Heart left ventricle (tissue), 16 donors: ENCODE data around the gene KLF5. TPM values are rescaled to one million over a fixed set of nuclear protein-coding genes. Genes with fewer than 3 reads are reported as not detected.
"Not testable (repeated sequence)": the region's sequence is repeated elsewhere in the genome, so short reads cannot be mapped to it uniquely, and the experiment has no call there.

ENCODE experiments used
- ATAC-seq, 4 donors: fragments of 200-7000 bp; cut with Tn5 transposase; one replicate each; pipeline ENCODE4 v1.9.1; 2020 to 2022; ENCODE audit warnings: moderate library complexity in 4 of 4, mild to moderate bottlenecking in 3 of 4, moderate number of reproducible peaks in 1 of 4
- DNase-seq, 5 donors: peaks; one replicate each; pipeline ENCODE4 v3.0.0-alpha.2; 2020
- H3K27ac ChIP-seq, 12 donors: fragments of 200-600 bp; sonication (generic) in 4 of 12; one replicate each; pipeline versions ENCODE4 v1.5.0 to v1.8.0; 2016 to 2022; ENCODE audit warnings: mild to moderate bottlenecking in 2 of 12
- H3K27me3 ChIP-seq, 9 donors: fragments of 200-600 bp; sonication (generic) in 2 of 9; one replicate each; pipeline versions ENCODE4 v1.5.1 to v1.8.0; 2016 to 2022; ENCODE audit warnings: mild to moderate bottlenecking in 3 of 9
- H3K36me3 ChIP-seq, 9 donors: fragments of 200-600 bp; sonication (generic) in 2 of 9; one replicate each; pipeline versions ENCODE4 v1.5.0 to v1.8.0; 2018 to 2022; ENCODE audit warnings: mild to moderate bottlenecking in 2 of 9
- H3K4me1 ChIP-seq, 12 donors: fragments of 200-600 bp; sonication (generic) in 4 of 12; one replicate each; pipeline versions ENCODE4 v1.5.0 to v1.8.0; 2016 to 2022; ENCODE audit warnings: mild to moderate bottlenecking in 3 of 12
- H3K4me3 ChIP-seq, 12 donors: fragments of 200-600 bp; sonication (generic) in 4 of 12; one replicate each; pipeline versions ENCODE4 v1.5.0 to v1.8.0; 2017 to 2022; ENCODE audit warnings: mild to moderate bottlenecking in 9 of 12, moderate library complexity in 4 of 12
- H3K9me3 ChIP-seq, 12 donors: fragments of 200-600 bp; sonication (generic) in 4 of 12; one replicate each; pipeline versions ENCODE4 v1.5.0 to v1.8.0; 2016 to 2022; ENCODE audit warnings: mild to moderate bottlenecking in 1 of 12
- POLR2A ChIP-seq, 2 donors: fragments of 450-650 bp; IDR thresholded peaks; one replicate each; pipeline ENCODE4 v1.6.1; 2017; ENCODE audit warnings: antibody characterized with exemption in 2 of 2, mild to moderate bottlenecking in 2 of 2, moderate library complexity in 2 of 2
- WGBS, 4 donors: extraction: QIAGEN DNeasy Blood & Tissue Kit in 2 of 4; methylation state at CpG; one replicate each; pipeline versions ENCODE4 v1.1.5 to v1.1.7; 2013 to 2018; 5-methylcytosine and 5-hydroxymethylcytosine counted together
- intact Hi-C, 10 donors: fragments of 100-400 bp; cut with DNase I; formaldehyde crosslinking; loops; one replicate each; pipeline versions ENCODE4 v1.11.1 to v1.14.2; 2022
- polyA plus RNA-seq, 2 donors: library from polyadenylated mRNA; stranded (reverse); fragments of 200-250 nt; gene quantifications; one replicate each; pipeline ENCODE4 v1.2.3, GENCODE V29; 2013
- total RNA-seq, 9 donors: library from RNA; depleted of rRNA in 2 of 9; stranded (reverse); fragments of >200 nt in 2 of 9; fragmentation: NEBNext Ultra II Directional in 3 of 9; extraction: Animal tissue kit (Norgen Biotek cat#: 25700) in 3 of 9; gene quantifications; one replicate each; pipeline versions ENCODE4 v1.1.0 to v1.2.4, GENCODE V29; 2016 to 2023
- TF ChIP-seq, protein P1 (sequence below), 12 donors: fragments of 200-600 bp; sonication (generic) in 4 of 12; IDR thresholded peaks; one replicate each; pipeline versions ENCODE4 v1.5.0 to v1.8.0; 2018 to 2022; ENCODE audit warnings: antibody characterized with exemption in 12 of 12, mild to moderate bottlenecking in 5 of 12
- donor health status: ischemic (EF 13 %, LVEDD 7.1; RV severe dilation, severe dysfunction).
- donor health status: healthy with polysubstance abuse.
- donor health status: DM: no; HTN: yes; CAD: no.
- donor health status: DM: no; HTN: no; CAD: no.
- donor health status: ischemic (EF 25% LVEDD 6.9; RV normal size, moderate dysfunction).
- donor health status: ischemic (EF 25% LVEDD 5.7; RV mildly dilated, moderate dysfunction).
- donor health status: healthy.
- donor health status: DM: yes; HTN: yes; CAD: no.
- donor health status: ischemic (EF 35%, LVEDD 5.7; RV mildly dilated, moderate dysfunction).
- donor health status: nonischemic (EF 11% LVEDD 7.7; RV severe dilation, severe dysfunction).
- donor health status: DM: yes; HTN: yes; CAD: no.
- donor health status: PGD.
- donor health status: ischemic (EF 29% LVEDD 5.4; RV normal size, mild dysfunction).
- donor health status: nonischemic (EF 23%, LVEDD 6.1; RV moderate dilation, normal function).

The KLF5 gene
- total and polyA plus RNA-seq, 11 donors: 0.64 to 6.9 (median 2.6) TPM

DNA sequence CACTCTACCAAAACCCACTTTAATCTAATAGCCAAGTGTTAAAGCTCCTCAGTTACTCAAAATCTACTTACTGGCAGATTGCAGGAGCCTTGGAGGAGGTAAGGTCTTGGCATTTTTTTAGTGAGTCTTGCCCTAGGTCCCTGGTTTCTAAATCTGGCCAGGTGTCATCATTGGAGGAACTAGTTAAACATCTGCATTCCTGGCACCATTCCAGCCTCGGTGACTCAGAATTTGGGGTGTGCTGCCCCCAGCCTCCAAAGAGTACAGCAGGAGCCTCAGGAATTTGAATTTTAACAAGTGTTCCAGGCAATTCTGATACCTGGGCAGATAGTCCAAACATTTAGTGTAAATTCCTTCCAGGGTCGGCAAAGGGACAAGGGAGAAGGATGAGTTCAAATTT is 37.4 kb downstream of the KLF5 start:
- no peaks in the 10 kb centered on the region for H3K4me1 ChIP-seq
- no peak overlapping the region for H3K4me3 ChIP-seq
- DNase-seq (no peak), ATAC-seq (no peak)
- H3K9me3 ChIP-seq: no peaks in the 10 kb centered on the region
- no peak overlapping the region for H3K27ac ChIP-seq
- TF ChIP-seq POLR2A (IDR thresholded peaks at IDR 0.05): no peak
- TF ChIP-seq, protein P1, sequence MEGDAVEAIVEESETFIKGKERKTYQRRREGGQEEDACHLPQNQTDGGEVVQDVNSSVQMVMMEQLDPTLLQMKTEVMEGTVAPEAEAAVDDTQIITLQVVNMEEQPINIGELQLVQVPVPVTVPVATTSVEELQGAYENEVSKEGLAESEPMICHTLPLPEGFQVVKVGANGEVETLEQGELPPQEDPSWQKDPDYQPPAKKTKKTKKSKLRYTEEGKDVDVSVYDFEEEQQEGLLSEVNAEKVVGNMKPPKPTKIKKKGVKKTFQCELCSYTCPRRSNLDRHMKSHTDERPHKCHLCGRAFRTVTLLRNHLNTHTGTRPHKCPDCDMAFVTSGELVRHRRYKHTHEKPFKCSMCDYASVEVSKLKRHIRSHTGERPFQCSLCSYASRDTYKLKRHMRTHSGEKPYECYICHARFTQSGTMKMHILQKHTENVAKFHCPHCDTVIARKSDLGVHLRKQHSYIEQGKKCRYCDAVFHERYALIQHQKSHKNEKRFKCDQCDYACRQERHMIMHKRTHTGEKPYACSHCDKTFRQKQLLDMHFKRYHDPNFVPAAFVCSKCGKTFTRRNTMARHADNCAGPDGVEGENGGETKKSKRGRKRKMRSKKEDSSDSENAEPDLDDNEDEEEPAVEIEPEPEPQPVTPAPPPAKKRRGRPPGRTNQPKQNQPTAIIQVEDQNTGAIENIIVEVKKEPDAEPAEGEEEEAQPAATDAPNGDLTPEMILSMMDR (IDR thresholded peaks at IDR 0.05): no peak
- no peaks in the 10 kb centered on the region for H3K36me3 ChIP-seq
- H3K27me3 ChIP-seq: no peaks in the 10 kb centered on the region
- WGBS, 4 donors: 45 to 60% (median 50%) methylated on average over 2 of the region's 2 CpGs
- intact Hi-C loops: no loop called here

DNA sequence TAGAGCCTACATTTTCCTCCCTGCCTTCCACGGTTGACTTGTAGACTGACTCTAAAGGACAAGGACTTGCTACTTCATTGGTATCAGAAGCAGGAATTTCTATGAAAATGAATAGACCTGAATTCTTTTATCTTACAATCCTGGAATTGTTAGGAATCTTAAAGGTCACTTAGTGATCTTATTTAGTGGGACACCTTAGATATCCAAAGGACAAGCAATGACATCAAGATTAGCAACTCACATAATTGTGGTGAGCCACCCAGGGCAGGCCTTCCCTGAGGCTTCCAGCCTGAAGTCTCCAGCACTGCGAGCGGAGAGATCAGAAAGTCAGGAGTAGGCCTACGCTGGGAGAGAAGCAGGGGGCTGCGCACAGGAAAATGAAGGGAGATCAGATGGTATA is 37.8 kb downstream of the KLF5 start:
- ATAC-seq (no peak), DNase-seq (no peak)
- 66 to 78% (median 75%) methylated on average over 5 of the region's 5 CpGs for WGBS, 4 donors
- Histone ChIP-seq H3K4me1 (no peaks in the 10 kb centered on the region), H3K27ac (no peak overlapping the region), H3K4me3 (no peak overlapping the region), H3K9me3 (no peaks in the 10 kb centered on the region), H3K27me3 (no peaks in the 10 kb centered on the region), H3K36me3 (no peaks in the 10 kb centered on the region)
- intact Hi-C loops: no loop called here
- TF ChIP-seq, protein P1 (IDR thresholded peaks at IDR 0.05): no peak
- no peak for TF ChIP-seq POLR2A (IDR thresholded peaks at IDR 0.05)

DNA sequence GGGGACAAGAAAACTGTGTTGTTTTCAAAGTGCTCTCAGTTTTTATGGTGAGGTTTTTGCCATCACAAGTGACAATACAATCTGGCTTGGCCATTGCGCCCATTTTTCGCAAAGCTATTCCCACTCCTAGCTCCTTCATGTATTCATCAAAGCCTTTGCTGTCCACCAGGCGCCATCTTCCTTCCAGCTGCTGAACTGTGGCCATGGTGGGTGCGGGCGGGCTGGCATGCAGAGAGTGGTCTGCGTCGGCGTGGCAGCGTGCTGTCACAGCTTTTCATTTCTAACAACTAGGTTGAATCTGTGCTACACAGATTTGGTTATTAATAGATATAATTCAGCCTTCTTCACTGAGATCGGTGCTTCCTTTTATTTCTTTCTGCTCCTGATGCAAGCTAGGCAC is 42.0 kb downstream of the KLF5 start:
- intact Hi-C loops, H3K27me3 ChIP-seq: not testable (repeated sequence)
- 91 to 95% (median 95%) methylated on average over 10 of the region's 10 CpGs for WGBS, 4 donors

DNA sequence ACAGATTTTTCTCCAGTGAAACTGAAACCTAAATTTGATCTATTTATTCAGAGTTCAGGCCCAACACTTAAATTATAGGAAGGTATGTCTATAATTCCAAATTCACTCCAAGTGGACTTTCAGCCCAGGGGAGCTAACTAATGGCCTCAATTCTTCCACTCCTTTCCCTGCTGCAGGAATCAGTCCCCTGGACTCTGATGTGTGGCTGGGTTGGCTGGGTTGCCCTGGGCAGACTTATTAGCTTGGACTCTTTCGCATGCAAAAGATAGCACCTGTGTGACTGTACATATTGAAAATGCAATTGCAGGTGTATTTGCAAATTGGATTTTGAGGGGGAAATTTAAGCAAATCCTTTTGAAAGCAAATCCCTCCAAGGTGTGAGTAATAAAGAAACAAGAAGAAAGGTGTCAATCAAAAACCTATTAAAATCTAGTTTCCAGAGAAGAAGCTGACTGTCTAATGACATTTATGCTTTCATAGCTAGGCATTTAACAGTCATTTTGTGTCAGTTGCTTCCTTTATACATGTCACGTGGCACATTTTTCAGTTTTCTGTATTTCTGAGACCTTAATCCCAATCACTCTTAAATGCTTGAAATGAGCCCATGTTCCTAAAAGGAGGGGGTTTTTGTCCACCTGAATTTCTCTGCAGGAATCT is 42.7 kb downstream of the KLF5 start:
- DNase-seq (no peak), ATAC-seq (no peak)
- Histone ChIP-seq H3K36me3 (no peaks in the 10 kb centered on the region), H3K9me3 (no peaks in the 10 kb centered on the region), H3K4me1 (no peaks in the 10 kb centered on the region), H3K27ac (no peak overlapping the region), H3K27me3 (no peaks in the 10 kb centered on the region), H3K4me3 (no peak overlapping the region)
- intact Hi-C loops: no loop called here
- no peak for TF ChIP-seq POLR2A (IDR thresholded peaks at IDR 0.05)
- TF ChIP-seq, protein P1 (IDR thresholded peaks at IDR 0.05): no peak
- WGBS, 4 donors: 85 to 95% (median 90%) methylated on average over 2 of the region's 2 CpGs

More for the DNA sequence above, 42.0 kb downstream of the KLF5 start:
- H3K4me1 ChIP-seq, DNase-seq, H3K9me3 ChIP-seq, ATAC-seq, H3K27ac ChIP-seq, H3K36me3 ChIP-seq, H3K4me3 ChIP-seq: not testable (repeated sequence)

DNA sequence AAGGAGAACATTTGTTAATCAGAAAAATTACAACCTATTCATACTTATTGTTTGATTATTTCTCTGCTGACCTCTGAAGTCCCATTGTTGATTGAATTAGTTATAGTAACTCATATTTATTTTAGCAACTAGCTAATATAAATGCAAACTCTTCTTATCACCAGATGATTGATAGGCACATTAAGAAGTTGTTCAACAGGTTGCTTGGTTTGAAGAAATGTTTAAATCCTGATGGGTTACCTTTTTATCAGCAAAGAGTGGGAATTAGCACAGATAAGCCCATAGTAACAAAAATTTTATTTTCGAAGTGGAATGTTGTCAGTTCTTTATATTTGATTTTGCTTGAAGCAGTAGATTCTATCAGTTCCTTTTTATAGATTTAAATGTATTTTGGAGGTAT is 44.4 kb downstream of the KLF5 start:
- H3K36me3 ChIP-seq: no peaks in the 10 kb centered on the region
- H3K27me3 ChIP-seq: peaks cover 0 to 3% (median 0%) of the 10 kb centered on the region in 9 donors
- no peaks in the 10 kb centered on the region for H3K4me1 ChIP-seq
- no peaks in the 10 kb centered on the region for H3K9me3 ChIP-seq
- WGBS, 4 donors: 61 to 68% (median 67%) methylated on average over 1 of the region's 1 CpG
- DNase-seq: no peak
- intact Hi-C loops: no loop called here
- H3K4me3 ChIP-seq: no peak overlapping the region
- H3K27ac ChIP-seq: no peak overlapping the region
- TF ChIP-seq, protein P1 (IDR thresholded peaks at IDR 0.05): no peak
- no peak for TF ChIP-seq POLR2A (IDR thresholded peaks at IDR 0.05)
- no peak for ATAC-seq
